HG02884 (cell line): ENCODE results near the gene HIVEP3.

Experiments
- ATAC-seq: cut with Tn5 transposase; IDR thresholded peaks from one replicate; pipeline ENCODE4 v1.9.1; 2021; ENCODE audit warnings: mild to moderate bottlenecking, moderate library complexity; ENCODE audit not compliant: unreplicated experiment

The HIVEP3 gene

GRCh38 chr1:41716188-41717130, 202.3 kb downstream of the HIVEP3 start:
- ATAC-seq = no peak

GRCh38 chr1:41715441-41716095, 203.2 kb downstream of the HIVEP3 start:
- ATAC-seq = no peak

GRCh38 chr1:41714638-41715389, 203.9 kb downstream of the HIVEP3 start:
- ATAC-seq = no peak

GRCh38 chr1:41713557-41714327, 205.0 kb downstream of the HIVEP3 start:
- ATAC-seq = no peak

GRCh38 chr1:41713141-41713540, 205.6 kb downstream of the HIVEP3 start:
- ATAC-seq = no peak

GRCh38 chr1:41712695-41713094, 206.0 kb downstream of the HIVEP3 start:
- ATAC-seq = no peak

- no peak for ATAC-seq
Observed at GRCh38 chr1:41712081-41712480, 206.6 kb downstream of the HIVEP3 start.

GRCh38 chr1:41711581-41711980, 207.1 kb downstream of the HIVEP3 start:
- ATAC-seq = no peak

GRCh38 chr1:41710980-41711379, 207.7 kb downstream of the HIVEP3 start:
- ATAC-seq = no peak

- ATAC-seq = no peak
Observed at GRCh38 chr1:41709873-41710272, 208.8 kb downstream of the HIVEP3 start.

- ATAC-seq = no peak
Observed at GRCh38 chr1:41709331-41709730, 209.4 kb downstream of the HIVEP3 start.

- ATAC-seq = no peak
Observed at GRCh38 chr1:41708332-41708731, 210.4 kb downstream of the HIVEP3 start.

GRCh38 chr1:41707793-41708192, 210.9 kb downstream of the HIVEP3 start:
- no peak for ATAC-seq

GRCh38 chr1:41705798-41706197, 212.9 kb downstream of the HIVEP3 start:
- no peak for ATAC-seq

GRCh38 chr1:41704196-41704595, 214.5 kb downstream of the HIVEP3 start:
- no peak for ATAC-seq

- no peak for ATAC-seq
Observed at GRCh38 chr1:41702771-41703170, 216.0 kb downstream of the HIVEP3 start.

- no peak for ATAC-seq
Observed at GRCh38 chr1:41700986-41701535, 217.7 kb downstream of the HIVEP3 start.

- ATAC-seq = no peak
Observed at GRCh38 chr1:41700581-41700980, 218.1 kb downstream of the HIVEP3 start.

GRCh38 chr1:41699861-41700248, 218.9 kb downstream of the HIVEP3 start:
- ATAC-seq = no peak
